Activated CD4-positive, CD25-positive, alpha-beta regulatory T cell (primary cell): ENCODE data around the gene KLHL41.

Experiments
- DNase-seq, 4 experiments: peaks; one replicate each; lab custom pipeline; 2025; lab: John Stamatoyannopoulos, UW

The KLHL41 gene

GRCh38 chr2:169509298-169509885 is at the start of gene KLHL41:
TSS of gene KLHL41 (plus strand) at chr2:169509702. CDS start at chr2:169509779, 77 bp downstream.
- DNase-seq: no peak

GRCh38 chr2:169461143-169461542 is 48.4 kb upstream of the KLHL41 start:
- no peak for DNase-seq

- no peak for DNase-seq
Measured at GRCh38 chr2:169462896-169463695, 46.4 kb upstream of the KLHL41 start.

- no peak for DNase-seq
Measured at GRCh38 chr2:169464466-169464865, 45.0 kb upstream of the KLHL41 start.

- no peak for DNase-seq
Measured at GRCh38 chr2:169464882-169465281, 44.6 kb upstream of the KLHL41 start.

GRCh38 chr2:169468841-169469240 is 40.7 kb upstream of the KLHL41 start:
- DNase-seq: no peak

- DNase-seq: no peak
Measured at GRCh38 chr2:169469952-169470572, 39.4 kb upstream of the KLHL41 start.

GRCh38 chr2:169472249-169472648 is 37.3 kb upstream of the KLHL41 start:
- no peak for DNase-seq

- DNase-seq: no peak
Measured at GRCh38 chr2:169476459-169476858, 33.0 kb upstream of the KLHL41 start.

- no peak for DNase-seq
Measured at GRCh38 chr2:169478339-169478738, 31.2 kb upstream of the KLHL41 start.

GRCh38 chr2:169478745-169479256 is 30.7 kb upstream of the KLHL41 start:
- no peak for DNase-seq

- DNase-seq: peak; percentile 31 to 61 (median 48)
Measured at GRCh38 chr2:169479257-169480078, 30.0 kb upstream of the KLHL41 start, which contains the start of gene BBS5. TSS of gene BBS5 (plus strand) at chr2:169479494. CDS start at chr2:169479554, 60 bp downstream.

GRCh38 chr2:169480079-169480465 is 29.4 kb upstream of the KLHL41 start:
- no peak for DNase-seq

GRCh38 chr2:169485650-169486138 is 23.8 kb upstream of the KLHL41 start:
- no peak for DNase-seq

- no peak for DNase-seq
Measured at GRCh38 chr2:169486487-169486886, 23.0 kb upstream of the KLHL41 start.

- DNase-seq: no peak
Measured at GRCh38 chr2:169490834-169491233, 18.7 kb upstream of the KLHL41 start.

GRCh38 chr2:169491378-169491777 is 18.1 kb upstream of the KLHL41 start:
- DNase-seq: no peak

- no peak for DNase-seq
Measured at GRCh38 chr2:169493360-169493759, 16.1 kb upstream of the KLHL41 start.

- no peak for DNase-seq
Measured at GRCh38 chr2:169495310-169495928, 14.1 kb upstream of the KLHL41 start.

- DNase-seq: no peak
Measured at GRCh38 chr2:169504651-169505050, 4.9 kb upstream of the KLHL41 start.

- no peak for DNase-seq
Measured at GRCh38 chr2:169507698-169508097, 1.8 kb upstream of the KLHL41 start.
